DMS53 treated with DMSO at 0.1 percent for 48 hours (cell line): ENCODE results near the gene FAM209B.
"Not testable (repeated sequence)": the region's sequence is repeated elsewhere in the genome, so short reads cannot be mapped to it uniquely, and the experiment has no call there.

ENCODE experiments used
- DNase-seq: peaks from one replicate; lab custom pipeline; 2025; ENCODE audit not compliant: unreplicated experiment; lab: John Stamatoyannopoulos, UW

Gene FAM209B, protein sequence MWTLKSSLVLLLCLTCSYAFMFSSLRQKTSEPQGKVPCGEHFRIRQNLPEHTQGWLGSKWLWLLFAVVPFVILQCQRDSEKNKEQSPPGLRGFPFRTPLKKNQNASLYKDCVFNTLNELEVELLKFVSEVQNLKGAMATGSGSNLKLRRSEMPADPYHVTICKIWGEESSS

DNA sequence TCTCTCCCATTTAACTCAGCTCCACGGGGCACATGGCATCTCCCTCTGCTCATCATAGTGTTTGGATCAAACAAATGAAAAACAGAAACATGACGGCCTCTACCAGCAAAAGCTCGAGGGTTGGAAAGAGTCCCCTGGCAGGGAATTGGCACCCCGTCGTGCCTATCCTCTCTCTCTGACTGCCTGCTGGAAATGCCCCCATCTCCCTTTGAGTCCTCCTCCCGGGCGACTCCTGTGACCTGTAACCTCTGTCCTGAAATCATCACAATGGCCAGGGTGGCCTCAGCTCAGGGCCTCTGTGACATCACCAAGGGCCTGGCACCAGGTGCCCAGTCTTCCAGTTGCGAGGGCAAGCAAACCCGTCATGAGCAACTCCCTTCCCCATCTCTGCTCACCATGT lies at the start of gene FAM209B:
FAM209B (plus strand) TSS at position 301 of the 400 bp plus-strand sequence; CDS start at position 397, 96 bp downstream.
- not testable (repeated sequence) for DNase-seq

DNA sequence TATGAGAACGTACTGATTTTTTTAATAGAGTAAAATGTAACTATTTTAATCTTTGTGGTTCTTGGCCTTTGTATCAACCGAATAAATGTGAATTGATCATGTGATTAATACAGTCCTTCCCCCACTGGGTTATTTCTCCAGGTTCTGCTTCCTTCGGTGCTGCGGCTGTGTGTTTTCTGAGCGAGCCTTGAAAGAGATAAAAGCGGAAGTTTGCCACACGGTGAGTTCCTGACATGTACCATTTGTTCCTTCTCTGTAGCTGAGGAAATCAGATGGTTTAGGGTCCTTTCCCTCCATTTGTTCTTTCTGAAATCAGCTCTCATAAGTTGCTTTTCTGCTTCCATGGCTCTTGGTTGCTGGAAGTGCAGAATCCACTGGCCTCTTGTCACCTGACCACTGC lies 49.1 kb upstream of the FAM209B start:
- no peak for DNase-seq

DNA sequence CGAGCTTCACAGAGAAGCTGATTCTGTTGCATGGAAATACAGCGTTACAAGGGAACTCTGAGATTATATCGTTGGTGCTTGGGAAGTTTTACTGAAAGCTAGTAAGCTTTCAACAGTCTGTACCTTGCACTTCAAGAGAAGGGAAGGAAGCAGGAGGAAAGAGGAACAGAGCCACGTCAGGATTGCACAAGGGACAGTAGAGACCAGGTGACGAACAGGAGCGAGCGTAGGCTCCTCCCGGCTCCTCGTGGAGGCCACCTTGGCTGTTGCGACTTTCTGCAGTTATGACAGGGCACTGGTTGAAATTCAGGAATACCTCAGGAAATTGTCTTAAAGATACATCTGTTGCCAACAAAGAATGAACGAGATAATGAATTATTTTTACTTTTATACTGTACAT lies 45.8 kb upstream of the FAM209B start:
- no peak for DNase-seq

DNA sequence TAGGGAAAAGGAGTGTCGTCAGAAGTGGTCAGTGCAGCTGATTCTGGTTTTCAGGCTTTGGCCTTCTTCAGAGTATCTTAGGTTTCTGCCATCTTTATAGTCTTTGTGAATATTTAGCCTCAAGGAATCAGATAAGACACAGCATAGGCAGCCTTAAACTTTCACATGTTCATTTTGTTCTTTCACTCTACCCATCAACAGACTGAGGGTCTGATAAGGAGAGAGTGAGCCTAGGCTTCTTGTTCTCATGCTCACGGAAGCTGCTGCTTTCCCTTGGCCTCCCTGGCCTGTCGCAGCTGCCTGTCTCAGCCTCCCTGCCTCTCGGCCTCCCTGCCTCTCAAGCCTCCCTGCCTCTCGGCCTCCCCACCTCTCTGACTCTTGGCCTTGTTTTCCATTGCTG lies 44.5 kb upstream of the FAM209B start:
- no peak for DNase-seq

DNA sequence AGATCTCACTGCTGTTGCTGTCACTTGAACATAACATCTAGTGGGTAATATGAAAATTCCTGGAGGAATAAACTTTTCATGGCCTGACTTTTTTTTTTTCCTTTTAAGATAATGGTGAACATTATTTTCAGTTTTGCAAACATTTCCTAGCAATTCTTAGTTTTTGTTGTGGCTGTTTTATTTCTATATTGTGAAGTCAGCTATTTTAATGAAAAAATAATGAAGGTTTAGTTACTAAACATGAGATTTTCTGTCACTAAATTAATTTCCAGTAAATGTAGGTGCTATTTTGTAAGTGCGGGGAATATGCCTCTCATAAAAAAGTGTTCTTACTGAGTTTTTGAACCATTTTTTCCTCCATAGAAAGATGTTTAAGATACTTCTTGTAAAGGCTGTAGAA lies 31.9 kb upstream of the FAM209B start:
- no peak for DNase-seq

DNA sequence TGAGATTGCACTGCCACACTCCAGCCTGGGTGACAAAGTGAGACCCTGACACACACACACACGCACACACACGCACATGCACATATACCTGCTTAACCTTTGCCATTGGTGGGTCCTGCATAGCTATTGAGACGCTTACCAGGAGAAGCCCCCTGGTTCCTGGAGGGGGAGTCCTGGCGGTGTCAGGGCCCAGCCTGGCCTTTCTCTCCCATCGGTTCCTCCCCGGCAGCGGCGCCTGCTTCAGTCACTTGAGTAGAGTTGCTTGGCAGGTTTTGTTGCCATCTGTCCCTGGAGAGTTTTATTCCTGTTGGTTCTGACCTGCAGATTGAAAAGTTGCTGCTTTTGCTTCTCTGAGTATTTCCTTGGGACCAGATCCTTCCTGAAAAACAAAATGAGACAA lies 29.1 kb upstream of the FAM209B start:
- no peak for DNase-seq

DNA sequence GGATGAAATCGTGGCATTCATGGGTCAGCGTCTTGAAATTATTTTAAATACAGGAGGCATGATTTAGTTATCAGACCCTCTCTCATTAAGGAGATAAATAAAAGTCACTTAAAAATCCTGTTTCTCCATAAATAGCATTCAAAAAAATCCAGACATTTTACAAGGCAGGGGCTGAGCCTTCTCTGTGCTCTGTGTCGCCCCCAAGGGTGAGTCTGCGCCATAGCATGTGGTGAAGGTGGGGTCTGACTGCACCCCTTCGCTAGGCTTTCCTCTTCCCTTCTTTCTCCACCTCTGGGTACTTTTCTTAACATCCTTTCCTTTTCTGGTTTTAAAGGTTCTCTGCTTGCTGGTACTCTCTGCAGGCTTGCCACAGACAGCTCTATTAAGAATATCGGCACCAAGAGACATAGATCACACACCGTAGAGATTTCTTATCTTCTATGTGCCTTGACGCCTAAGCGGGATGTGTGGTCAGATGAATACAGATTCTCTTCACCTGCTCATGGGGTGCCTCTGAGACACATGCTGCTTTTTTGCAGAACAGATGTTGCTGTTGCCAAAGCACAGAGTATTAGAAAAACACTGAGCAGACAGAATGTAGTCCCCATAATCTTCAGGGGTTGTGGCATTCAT lies 28.6 kb upstream of the FAM209B start:
- DNase-seq = no peak

DNA sequence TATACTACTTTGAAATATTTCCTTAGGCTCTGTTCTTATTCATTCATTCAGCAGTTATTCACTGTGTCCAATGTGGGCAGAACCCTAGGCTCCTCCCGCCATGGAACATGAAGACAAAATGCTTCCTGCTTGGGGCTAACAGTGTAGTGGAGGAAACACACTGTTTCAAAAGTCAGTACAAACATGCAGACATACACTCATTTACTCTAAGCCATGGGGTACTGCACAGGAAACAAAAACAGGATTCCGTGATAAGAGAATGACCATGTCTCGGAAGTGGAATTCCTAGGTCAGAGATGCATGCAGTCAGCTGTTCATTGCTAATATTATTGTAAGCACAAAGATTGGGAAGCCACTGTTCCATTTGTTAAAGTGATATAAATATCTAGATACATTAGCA lies 26.9 kb upstream of the FAM209B start:
- DNase-seq = no peak

DNA sequence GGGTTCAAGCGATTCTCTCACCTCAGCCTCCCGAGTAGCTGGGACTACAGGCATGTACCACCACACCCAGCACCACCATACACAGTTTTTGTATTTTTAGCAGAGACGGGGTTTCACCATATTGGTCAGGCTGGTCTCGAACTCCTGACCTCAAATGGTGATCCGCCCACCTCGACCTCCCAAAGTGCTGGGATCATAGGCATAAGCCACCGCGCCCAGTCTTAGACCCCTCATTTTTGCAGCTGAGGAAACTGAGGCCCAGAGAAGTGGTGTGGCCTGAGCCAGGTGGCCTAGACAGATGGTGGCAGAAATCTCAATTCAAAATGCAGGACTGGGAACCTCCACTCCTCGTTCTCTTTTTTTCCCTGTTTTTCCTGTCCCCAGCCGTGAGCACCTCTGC lies 21.1 kb upstream of the FAM209B start:
- no peak for DNase-seq

DNA sequence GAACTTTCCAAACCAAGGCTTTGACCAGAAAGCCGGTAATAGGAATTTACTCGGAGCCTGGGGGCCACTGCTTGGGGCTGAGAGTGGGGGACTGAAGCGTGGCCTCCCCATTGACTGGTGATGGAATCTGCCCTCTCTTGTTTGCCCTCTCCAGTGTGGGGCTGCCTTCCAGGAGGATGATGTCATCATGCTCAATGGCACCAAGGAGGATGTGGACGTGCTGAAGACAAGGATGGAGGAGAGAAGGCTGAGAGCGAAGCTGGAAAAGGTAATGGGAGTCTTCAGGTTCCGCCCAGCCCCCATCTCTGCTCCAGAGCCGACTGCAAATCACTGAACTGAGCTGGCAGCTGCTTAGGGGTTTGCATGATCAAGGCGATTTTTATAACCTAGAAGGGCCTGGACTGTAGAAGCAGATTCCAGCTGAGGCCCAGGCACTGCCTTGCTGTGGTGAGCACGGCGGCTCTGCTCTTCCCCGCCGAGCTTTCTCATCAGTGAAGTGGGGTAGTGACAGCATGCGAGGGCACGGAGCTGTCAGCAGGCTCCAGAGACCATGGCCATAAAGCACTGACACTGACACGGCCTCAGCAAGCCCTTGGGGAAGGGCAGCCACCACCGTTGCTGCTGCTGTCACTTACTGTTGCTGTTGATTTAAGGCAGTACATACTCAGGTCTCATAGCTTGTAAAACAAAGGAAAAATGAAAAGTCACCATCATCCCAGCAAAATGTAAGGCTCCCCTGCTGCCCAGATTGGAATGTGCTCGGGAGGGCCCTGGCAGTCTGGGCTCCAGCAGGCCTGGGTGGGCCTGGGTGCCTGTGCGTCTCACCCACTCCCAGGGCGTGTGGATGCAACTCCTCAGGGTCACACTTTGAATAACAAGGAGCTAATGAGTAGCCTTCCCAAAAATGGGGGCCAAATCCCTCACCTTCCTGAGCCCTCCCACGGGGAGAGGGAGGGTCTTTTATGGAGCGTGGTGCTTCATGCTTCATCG lies 19.6 kb upstream of the FAM209B start:
- no peak for DNase-seq

DNA sequence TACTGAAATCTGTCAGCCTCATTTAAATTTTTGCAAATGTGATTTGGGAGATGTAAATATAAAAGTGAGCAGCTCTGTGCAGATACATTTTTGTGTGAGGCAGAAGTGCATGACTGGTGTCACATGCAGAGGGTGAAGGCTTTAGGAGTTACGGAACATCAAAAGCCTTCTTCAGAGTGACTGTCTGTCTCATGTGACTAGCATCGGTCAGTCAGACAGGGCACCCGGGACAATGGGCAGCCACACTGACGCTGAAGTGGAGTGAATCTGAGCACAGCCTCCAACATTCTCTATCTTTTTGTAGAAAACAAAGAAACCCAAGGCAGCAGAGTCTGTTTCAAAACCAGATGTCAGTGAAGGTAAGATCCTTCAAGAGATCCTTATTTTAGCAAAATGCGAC lies 16.4 kb upstream of the FAM209B start:
- DNase-seq = no peak

DNA sequence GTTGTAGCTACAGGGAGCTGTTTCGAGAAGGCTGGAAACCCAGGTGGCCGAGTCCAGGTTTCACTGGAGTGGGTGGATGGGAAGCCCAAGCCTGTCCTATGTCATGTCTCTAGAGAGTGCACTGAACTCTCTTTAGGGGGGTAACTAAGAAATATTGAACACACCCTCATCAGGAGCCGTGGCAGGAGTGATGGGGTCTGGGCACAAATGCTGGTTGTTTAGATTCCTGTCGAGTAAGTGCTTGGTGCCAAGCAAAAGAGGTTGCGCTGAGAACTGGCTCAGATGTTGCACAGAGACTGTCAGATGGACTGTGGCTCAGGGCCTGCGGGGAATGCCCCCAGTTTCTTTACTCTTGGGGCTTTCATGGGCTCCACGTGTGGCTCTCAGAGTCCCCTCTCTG lies 15.8 kb upstream of the FAM209B start:
- no peak for DNase-seq

DNA sequence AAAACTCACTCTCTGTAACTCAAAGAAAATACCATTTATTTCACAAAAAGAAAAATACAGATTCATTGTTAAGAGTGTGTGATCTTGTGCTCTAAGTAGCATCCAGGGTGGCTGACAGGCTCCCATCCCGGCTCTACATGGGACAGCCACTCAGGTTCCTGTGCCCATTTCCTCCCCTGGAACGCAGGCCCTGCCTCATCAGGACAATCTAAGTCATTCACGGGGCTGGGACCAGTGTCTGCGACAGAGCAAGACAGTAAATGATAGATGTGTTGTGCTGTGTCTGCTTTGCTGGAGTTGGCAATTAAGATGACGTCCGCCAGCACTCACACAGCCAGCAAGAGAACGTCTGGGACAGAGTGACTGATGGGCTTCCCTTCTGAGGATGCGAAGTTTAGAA lies 15.4 kb upstream of the FAM209B start:
- DNase-seq = no peak

DNA sequence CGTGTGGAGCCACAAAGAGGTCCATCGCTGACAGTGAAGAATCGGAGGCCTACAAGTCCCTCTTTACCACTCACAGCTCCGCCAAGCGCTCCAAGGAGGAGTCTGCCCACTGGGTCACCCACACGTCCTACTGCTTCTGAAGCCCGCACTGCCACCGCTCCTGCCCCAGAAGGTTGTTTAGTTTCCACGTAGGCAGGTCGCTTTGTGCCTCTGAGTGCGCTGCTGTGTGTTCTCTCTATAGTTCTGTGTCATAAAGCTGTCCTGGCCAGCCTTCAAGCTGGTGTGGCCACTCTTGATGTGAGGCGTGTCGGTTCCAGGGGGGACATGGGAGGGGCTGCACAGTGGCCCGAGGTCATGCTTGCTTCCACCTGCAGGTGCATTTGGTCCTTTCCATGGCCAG lies 14.9 kb upstream of the FAM209B start:
- DNase-seq = no peak

DNA sequence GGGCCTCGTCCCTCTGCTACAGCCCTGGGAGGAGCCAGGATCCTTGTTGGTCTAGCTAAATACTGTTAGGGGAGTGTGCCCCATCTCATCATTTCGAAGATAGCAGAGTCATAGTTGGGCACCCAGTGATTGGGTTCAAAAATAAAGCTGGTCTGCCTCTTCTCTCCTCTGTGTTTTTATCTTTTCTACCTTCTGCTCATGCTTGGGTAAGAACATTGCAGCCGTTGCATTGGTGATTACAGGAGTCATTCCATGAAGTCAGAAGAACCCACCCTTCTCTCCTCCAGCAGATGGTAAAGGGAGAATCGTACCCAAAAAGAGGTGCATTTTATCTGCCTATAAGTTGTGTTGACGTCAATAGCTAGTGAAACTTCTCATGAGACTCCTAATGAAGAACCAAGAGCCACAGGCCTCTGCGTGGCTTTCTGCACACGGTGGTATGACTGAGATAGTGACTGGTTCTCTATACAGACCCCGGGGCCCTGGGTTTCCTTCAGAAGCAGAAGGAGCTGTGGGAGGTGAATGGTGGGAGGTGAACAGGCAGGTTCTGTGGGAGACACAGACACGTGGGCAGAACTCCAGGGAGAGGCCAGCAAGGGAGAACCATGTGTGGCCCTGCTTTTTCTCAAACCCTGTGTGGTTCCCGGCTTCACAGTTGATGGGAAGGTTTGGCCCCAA lies 14.2 kb upstream of the FAM209B start:
- no peak for DNase-seq

DNA sequence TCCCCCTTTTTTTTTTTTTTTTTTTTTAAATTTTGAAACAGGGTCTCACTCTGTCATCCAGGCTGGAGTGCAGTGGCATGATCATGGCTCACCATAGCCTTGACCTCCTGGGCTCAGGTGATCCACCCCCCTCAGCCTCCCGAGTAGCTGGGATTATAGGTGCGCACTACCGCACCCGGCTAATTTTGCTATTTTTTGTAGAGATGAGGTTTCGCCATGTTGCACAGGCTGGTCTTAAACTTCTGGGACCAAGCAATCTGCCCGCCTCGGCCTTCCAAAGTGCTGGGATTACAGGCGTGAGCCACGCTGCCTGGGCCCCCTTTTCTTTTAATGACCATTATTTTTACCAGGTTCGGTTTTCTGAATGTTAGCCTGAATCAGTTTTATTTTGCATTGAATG lies 13.5 kb upstream of the FAM209B start:
- DNase-seq = no peak

DNA sequence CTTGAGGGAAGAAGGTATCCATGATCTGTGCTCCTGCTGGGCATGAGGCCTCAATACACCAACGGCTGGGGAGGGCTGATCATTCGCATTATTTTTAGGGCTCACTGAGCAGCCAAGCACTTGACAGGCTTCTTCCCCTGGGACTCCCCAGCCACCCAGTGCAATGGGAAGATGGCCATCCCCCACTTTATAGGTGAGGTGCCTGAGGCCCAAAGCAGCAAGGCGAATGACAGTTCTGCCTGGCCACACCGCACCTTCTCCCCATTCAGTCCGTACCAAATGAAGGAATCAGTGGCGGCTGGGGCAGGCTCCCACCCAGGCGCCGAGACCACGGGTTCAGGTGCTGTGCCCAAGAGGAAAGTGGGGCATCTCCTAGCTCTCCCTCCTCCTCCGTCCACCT lies 12.9 kb upstream of the FAM209B start:
- no peak for DNase-seq

DNA sequence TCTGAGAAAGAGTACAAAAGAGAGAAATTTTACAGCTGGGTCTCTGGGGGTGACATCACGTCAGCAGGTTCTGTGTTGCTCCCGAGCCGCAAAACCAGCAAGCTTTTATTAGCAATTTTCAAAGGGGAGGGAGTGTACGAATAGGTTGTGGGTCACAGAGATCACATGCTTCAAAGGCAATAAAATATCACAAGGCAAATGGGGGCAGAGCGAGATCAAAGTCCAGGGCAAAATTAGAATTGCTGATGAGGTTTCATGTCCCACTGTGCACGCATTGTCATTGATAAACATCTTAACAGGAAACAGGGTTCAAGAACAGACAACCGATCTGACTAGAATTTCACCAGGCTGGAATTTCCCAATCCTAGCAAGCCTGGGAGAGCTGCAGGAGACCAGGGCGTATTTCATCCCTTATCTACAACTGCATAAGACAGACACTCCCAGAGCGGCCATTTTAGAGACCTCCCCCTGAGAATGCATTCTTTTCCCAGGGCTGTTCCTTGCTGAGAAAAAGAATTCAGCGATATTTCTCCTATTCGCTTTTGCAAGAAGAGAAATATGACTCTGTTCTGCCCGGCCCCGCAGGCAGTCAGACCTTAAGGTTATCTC lies 12.2 kb upstream of the FAM209B start:
- not testable (repeated sequence) for DNase-seq

DNA sequence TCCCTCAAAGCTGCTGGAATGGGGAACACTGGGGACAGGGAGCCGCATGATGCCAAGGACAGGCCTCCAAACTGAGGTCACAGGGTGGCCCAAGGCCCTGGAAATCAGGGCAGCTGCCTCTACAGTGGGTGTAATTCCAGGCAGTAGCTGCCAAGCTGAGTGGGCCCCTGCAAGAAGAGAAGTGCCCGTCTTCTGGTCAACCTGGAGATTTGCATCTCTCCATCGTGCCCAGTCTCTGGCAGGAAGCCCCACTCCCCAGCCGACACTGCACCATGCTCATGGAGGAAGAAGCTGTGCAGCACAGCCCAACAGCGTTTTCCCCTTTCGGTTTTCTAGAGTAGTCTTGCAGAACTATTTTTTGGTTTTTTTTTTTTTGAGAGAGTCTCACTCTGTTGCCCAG lies 10.7 kb upstream of the FAM209B start:
- no peak for DNase-seq

DNA sequence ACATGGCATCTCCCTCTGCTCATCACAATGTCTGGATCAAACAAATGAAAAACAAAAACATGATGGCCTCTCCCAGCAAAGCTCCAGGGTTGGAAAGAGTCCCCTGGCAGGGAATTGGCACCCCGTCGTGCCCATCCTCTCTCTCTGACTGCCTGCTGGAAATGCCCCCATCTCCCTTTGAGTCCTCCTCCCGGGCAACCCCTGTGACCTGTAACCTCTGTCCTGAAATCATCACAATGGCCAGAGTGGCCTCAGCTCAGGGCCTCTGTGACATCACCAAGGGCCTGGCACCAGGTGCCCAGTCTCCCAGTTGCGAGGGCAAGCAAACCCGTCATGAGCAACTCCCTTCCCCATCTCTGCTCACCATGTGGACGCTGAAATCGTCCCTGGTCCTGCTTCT lies 8.6 kb upstream of the FAM209B start, which contains the start of gene FAM209A:
FAM209A (plus strand) TSS at position 301 of the 400 bp plus-strand sequence; CDS start at position 366, 65 bp downstream.
- DNase-seq = not testable (repeated sequence)

DNA sequence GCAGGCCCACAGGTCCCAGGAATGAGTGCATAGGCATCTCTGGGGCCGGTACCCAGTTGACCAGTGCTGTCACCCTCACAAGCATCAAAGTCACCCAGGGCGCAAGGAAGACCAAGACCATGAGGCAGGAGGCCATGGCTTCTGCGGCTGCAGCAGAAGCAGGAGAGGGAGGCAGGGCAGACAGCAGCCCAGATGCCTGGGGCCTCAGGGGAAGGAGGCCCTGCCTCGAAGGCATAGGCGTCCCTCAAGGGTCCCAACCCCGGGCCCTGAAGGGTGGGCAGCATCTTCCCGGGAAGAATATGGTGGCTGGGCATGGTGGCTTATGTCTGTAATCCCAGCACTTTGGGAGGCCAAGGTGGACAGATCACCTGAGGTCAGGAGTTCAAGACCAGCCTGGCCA lies 5.5 kb upstream of the FAM209B start:
- DNase-seq = no peak
